ENCODE measurements around the gene ACAT2.

DNA sequence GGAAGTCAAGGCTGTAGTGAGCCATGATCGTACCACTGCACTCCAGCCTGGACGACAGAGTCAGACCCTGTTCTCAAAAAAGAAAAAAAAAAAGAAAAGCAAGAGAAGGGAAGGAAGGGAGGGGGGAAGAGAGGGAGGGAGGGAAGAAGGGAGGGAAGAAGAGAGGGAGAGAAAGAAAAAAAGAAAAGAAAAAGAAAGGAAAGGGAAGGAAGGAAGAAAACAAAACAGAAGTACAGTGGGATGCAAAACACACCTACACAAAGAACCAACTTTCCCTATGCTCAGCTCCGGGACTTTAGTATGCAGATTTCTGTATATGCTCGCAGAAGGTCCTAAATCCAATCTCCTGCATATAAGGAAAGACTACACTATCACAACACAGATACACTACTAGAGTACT, 37.1 kb upstream of the ACAT2 start:
- TF ChIP-seq, protein P1, sequence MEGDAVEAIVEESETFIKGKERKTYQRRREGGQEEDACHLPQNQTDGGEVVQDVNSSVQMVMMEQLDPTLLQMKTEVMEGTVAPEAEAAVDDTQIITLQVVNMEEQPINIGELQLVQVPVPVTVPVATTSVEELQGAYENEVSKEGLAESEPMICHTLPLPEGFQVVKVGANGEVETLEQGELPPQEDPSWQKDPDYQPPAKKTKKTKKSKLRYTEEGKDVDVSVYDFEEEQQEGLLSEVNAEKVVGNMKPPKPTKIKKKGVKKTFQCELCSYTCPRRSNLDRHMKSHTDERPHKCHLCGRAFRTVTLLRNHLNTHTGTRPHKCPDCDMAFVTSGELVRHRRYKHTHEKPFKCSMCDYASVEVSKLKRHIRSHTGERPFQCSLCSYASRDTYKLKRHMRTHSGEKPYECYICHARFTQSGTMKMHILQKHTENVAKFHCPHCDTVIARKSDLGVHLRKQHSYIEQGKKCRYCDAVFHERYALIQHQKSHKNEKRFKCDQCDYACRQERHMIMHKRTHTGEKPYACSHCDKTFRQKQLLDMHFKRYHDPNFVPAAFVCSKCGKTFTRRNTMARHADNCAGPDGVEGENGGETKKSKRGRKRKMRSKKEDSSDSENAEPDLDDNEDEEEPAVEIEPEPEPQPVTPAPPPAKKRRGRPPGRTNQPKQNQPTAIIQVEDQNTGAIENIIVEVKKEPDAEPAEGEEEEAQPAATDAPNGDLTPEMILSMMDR (tag by site-specific recombination; IDR thresholded peaks at IDR 0.05), result no peak
- TF ChIP-seq ZNF530 (tag by site-specific recombination; IDR thresholded peaks at IDR 0.05; ENCODE audit: low read depth), result no peak
- no peak for TF ChIP-seq ZNF561 (tag by site-specific recombination; IDR thresholded peaks at IDR 0.05; ENCODE audit: borderline replicate concordance)
- no peak for TF ChIP-seq ZNF155 (tag by site-specific recombination; IDR thresholded peaks at IDR 0.05)
- TF ChIP-seq ZNF571 (tag by site-specific recombination; IDR thresholded peaks at IDR 0.05), result no peak
- no peak for TF ChIP-seq SP7 (tag by site-specific recombination; IDR thresholded peaks at IDR 0.05)
- no peak for TF ChIP-seq ZNF747 (tag by site-specific recombination; IDR thresholded peaks at IDR 0.05)
- TF ChIP-seq ZSCAN30 (tag by site-specific recombination; IDR thresholded peaks at IDR 0.05), result no peak
- TF ChIP-seq, protein P2, sequence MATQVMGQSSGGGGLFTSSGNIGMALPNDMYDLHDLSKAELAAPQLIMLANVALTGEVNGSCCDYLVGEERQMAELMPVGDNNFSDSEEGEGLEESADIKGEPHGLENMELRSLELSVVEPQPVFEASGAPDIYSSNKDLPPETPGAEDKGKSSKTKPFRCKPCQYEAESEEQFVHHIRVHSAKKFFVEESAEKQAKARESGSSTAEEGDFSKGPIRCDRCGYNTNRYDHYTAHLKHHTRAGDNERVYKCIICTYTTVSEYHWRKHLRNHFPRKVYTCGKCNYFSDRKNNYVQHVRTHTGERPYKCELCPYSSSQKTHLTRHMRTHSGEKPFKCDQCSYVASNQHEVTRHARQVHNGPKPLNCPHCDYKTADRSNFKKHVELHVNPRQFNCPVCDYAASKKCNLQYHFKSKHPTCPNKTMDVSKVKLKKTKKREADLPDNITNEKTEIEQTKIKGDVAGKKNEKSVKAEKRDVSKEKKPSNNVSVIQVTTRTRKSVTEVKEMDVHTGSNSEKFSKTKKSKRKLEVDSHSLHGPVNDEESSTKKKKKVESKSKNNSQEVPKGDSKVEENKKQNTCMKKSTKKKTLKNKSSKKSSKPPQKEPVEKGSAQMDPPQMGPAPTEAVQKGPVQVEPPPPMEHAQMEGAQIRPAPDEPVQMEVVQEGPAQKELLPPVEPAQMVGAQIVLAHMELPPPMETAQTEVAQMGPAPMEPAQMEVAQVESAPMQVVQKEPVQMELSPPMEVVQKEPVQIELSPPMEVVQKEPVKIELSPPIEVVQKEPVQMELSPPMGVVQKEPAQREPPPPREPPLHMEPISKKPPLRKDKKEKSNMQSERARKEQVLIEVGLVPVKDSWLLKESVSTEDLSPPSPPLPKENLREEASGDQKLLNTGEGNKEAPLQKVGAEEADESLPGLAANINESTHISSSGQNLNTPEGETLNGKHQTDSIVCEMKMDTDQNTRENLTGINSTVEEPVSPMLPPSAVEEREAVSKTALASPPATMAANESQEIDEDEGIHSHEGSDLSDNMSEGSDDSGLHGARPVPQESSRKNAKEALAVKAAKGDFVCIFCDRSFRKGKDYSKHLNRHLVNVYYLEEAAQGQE (tag by site-specific recombination; IDR thresholded peaks at IDR 0.05), result no peak
- TF ChIP-seq ZNF302 (tag by site-specific recombination; IDR thresholded peaks at IDR 0.05; ENCODE audit: low read depth), result no peak
- TF ChIP-seq, protein P3, sequence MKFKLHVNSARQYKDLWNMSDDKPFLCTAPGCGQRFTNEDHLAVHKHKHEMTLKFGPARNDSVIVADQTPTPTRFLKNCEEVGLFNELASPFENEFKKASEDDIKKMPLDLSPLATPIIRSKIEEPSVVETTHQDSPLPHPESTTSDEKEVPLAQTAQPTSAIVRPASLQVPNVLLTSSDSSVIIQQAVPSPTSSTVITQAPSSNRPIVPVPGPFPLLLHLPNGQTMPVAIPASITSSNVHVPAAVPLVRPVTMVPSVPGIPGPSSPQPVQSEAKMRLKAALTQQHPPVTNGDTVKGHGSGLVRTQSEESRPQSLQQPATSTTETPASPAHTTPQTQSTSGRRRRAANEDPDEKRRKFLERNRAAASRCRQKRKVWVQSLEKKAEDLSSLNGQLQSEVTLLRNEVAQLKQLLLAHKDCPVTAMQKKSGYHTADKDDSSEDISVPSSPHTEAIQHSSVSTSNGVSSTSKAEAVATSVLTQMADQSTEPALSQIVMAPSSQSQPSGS (tag by site-specific recombination; IDR thresholded peaks at IDR 0.05; ENCODE audit: low read depth), result no peak
- TF ChIP-seq, protein P4, sequence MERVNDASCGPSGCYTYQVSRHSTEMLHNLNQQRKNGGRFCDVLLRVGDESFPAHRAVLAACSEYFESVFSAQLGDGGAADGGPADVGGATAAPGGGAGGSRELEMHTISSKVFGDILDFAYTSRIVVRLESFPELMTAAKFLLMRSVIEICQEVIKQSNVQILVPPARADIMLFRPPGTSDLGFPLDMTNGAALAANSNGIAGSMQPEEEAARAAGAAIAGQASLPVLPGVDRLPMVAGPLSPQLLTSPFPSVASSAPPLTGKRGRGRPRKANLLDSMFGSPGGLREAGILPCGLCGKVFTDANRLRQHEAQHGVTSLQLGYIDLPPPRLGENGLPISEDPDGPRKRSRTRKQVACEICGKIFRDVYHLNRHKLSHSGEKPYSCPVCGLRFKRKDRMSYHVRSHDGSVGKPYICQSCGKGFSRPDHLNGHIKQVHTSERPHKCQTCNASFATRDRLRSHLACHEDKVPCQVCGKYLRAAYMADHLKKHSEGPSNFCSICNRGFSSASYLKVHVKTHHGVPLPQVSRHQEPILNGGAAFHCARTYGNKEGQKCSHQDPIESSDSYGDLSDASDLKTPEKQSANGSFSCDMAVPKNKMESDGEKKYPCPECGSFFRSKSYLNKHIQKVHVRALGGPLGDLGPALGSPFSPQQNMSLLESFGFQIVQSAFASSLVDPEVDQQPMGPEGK (tag by site-specific recombination; IDR thresholded peaks at IDR 0.05), result no peak
- TF ChIP-seq, protein P5, sequence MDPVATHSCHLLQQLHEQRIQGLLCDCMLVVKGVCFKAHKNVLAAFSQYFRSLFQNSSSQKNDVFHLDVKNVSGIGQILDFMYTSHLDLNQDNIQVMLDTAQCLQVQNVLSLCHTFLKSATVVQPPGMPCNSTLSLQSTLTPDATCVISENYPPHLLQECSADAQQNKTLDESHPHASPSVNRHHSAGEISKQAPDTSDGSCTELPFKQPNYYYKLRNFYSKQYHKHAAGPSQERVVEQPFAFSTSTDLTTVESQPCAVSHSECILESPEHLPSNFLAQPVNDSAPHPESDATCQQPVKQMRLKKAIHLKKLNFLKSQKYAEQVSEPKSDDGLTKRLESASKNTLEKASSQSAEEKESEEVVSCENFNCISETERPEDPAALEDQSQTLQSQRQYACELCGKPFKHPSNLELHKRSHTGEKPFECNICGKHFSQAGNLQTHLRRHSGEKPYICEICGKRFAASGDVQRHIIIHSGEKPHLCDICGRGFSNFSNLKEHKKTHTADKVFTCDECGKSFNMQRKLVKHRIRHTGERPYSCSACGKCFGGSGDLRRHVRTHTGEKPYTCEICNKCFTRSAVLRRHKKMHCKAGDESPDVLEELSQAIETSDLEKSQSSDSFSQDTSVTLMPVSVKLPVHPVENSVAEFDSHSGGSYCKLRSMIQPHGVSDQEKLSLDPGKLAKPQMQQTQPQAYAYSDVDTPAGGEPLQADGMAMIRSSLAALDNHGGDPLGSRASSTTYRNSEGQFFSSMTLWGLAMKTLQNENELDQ (tag by site-specific recombination; IDR thresholded peaks at IDR 0.05; ENCODE audit: low read depth), result no peak
- no peak for TF ChIP-seq ZNF114 (tag by site-specific recombination; IDR thresholded peaks at IDR 0.05)
